OCI-LY7 (cell line): ENCODE measurements around the gene SASH1. TPM values are rescaled to one million over a fixed set of nuclear protein-coding genes. Genes with fewer than 3 reads are reported as not detected.

Source experiments
- BruUV-seq: library from RNA; stranded (reverse); fragments of 400-500 nt; replicated peaks from 2 replicates; lab custom pipeline; 2021; lab: Mats Ljungman, UMichigan
- CTCF ChIA-PET: fragments of 300-600 bp; sonication (Branson Sonifier 250); formaldehyde crosslinking; loops from one replicate; lab custom pipeline; 2022; ENCODE audit warnings: antibody characterized with exemption; ENCODE audit not compliant: unreplicated experiment; lab: Charles Lee
- POLR2A ChIA-PET: fragments of 300-600 bp; sonication (Branson Sonifier 250); formaldehyde crosslinking; loops from one replicate; lab custom pipeline; 2022; ENCODE audit warnings: antibody characterized with exemption; lab: Charles Lee
- DNase-seq: peaks from one replicate; pipeline ENCODE4 v3.0.0-alpha.2; 2015; ENCODE audit warnings: low spot score
- H2AFZ ChIP-seq: fragments of 200-600 bp; sonication (generic), shearing (Covaris generic); 2 replicates; pipeline ENCODE4 v1.6.1; 2014; ENCODE audit warnings: mild to moderate bottlenecking, antibody characterized with exemption, low read length, moderate library complexity
- H3K27ac ChIP-seq: fragments of 200-600 bp; sonication (generic); 2 replicates; pipeline ENCODE4 v1.5.1; 2014; ENCODE audit warnings: mixed run types, low read depth, mild to moderate bottlenecking, moderate library complexity, low read length, inconsistent platforms; ENCODE audit not compliant: poor library complexity, severe bottlenecking
- H3K36me3 ChIP-seq: fragments of 200-600 bp; sonication (generic); 2 replicates; pipeline ENCODE4 v1.6.1; 2014; ENCODE audit warnings: mild to moderate bottlenecking, antibody characterized with exemption, low read length, moderate library complexity, mixed read lengths; ENCODE audit not compliant: insufficient read depth
- H3K4me1 ChIP-seq: fragments of 200-600 bp; sonication (generic); 2 replicates; pipeline ENCODE4 v1.5.1; 2014; ENCODE audit warnings: mild to moderate bottlenecking, low read length; ENCODE audit not compliant: insufficient read depth, poor library complexity, severe bottlenecking
- H3K4me2 ChIP-seq: fragments of 200-600 bp; sonication (generic); 2 replicates; pipeline ENCODE4 v1.6.1; 2014; ENCODE audit warnings: mild to moderate bottlenecking, low read length
- H3K4me3 ChIP-seq: fragments of 200-600 bp; sonication (generic); 2 replicates; pipeline ENCODE4 v1.5.1; 2014; ENCODE audit warnings: mild to moderate bottlenecking, low read depth, low read length; ENCODE audit not compliant: poor library complexity, severe bottlenecking
- H3K79me2 ChIP-seq: fragments of 200-600 bp; sonication (generic); 2 replicates; pipeline ENCODE4 v1.6.1; 2016; ENCODE audit warnings: low read depth, mild to moderate bottlenecking, low read length, moderate library complexity, mixed read lengths; ENCODE audit not compliant: insufficient read depth
- H3K9me2 ChIP-seq: fragments of 200-600 bp; sonication (generic); 2 replicates; pipeline ENCODE4 v1.6.1; 2016; ENCODE audit warnings: mild to moderate bottlenecking, low read length, mixed read lengths; ENCODE audit not compliant: insufficient read depth
- H3K9me3 ChIP-seq: fragments of 200-600 bp; sonication (generic); 2 replicates; pipeline ENCODE4 v1.6.1; 2014; ENCODE audit warnings: mild to moderate bottlenecking, mixed run types, low read length, mixed read lengths
- H4K20me1 ChIP-seq: fragments of 200-600 bp; sonication (generic); 2 replicates; pipeline ENCODE4 v1.6.1; 2014; ENCODE audit warnings: mild to moderate bottlenecking, antibody characterized with exemption, low read length, moderate library complexity, mixed read lengths; ENCODE audit not compliant: insufficient read depth
- EZH2phosphoT487 ChIP-seq: fragments of 200-600 bp; sonication (generic); IDR thresholded peaks from 2 replicates; pipeline ENCODE4 v1.6.1; 2018; ENCODE audit warnings: low read depth, borderline replicate concordance, mild to moderate bottlenecking, mixed run types, antibody characterized with exemption, low read length, moderate library complexity, mixed read lengths
- intact Hi-C: fragments of 100-400 bp; cut with micrococcal nuclease; formaldehyde crosslinking; loops from one replicate; pipeline ENCODE4 v1.10.0; 2022; ENCODE audit not compliant: unreplicated experiment
- total RNA-seq, 2 experiments: library from RNA; depleted of rRNA in 1 of 2; stranded (reverse); fragments of >200 nt in 1 of 2; shearing (Covaris generic) in 1 of 2; gene quantifications; 2 replicates each; pipeline ENCODE4 v1.2.3, GENCODE V29; 2014 to 2022
- TF ChIP-seq, protein P1 (sequence below): fragments of 200-600 bp; sonication (generic); conservative IDR thresholded peaks from 2 replicates; pipeline ENCODE4 v1.5.1; 2014; ENCODE audit warnings: mild to moderate bottlenecking, antibody characterized with exemption, low read length, moderate library complexity, mixed read lengths

The SASH1 gene
- total RNA-seq, 2 experiments from 2014 or later = not detected

DNA sequence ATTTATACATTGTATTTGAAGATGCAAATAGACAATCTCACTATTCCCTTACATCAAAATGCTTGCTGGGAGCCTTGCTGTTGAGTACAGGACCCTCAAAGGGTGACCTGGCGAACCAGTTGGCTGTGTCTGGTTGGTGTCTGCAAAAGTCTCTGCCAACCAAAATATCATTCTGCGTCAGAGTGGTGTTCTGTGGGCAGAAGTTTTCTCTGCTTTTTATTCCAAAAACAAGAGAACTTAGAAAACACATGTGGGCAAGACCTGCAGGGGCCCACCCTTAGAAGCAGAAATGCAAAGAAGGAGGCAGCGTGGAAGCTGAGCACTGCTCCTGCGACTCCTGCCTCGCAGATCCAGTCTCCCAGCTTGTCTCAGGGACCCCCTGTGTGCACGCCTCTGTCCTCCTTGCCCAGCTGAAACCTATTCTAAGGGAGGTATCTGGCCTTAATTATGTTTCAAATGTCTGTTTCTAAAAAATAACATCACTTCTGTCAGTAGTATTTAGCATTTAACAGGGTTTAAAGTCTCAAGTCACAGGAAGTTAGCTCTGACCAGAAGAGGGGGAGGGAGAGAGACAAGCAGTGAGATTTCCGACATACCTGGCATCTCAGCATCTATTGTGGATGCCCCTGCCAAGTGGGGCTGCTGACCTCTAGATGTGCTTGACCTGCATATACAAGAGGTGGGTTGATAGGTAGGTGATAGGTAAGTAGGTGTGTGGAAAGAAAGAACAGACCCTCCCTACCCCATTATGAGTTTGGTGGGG is 101.3 kb downstream of the SASH1 start:
- no peaks in the 10 kb centered on the region for H3K4me1 ChIP-seq
- POLR2A ChIA-PET = interaction anchor here (0.6 kb wide), 1 partner anchor 134 kb away, joined by 4 read pairs; no protein-coding TSS in a partner anchor
- no peak for TF ChIP-seq EZH2phosphoT487
- TF ChIP-seq, protein P1, sequence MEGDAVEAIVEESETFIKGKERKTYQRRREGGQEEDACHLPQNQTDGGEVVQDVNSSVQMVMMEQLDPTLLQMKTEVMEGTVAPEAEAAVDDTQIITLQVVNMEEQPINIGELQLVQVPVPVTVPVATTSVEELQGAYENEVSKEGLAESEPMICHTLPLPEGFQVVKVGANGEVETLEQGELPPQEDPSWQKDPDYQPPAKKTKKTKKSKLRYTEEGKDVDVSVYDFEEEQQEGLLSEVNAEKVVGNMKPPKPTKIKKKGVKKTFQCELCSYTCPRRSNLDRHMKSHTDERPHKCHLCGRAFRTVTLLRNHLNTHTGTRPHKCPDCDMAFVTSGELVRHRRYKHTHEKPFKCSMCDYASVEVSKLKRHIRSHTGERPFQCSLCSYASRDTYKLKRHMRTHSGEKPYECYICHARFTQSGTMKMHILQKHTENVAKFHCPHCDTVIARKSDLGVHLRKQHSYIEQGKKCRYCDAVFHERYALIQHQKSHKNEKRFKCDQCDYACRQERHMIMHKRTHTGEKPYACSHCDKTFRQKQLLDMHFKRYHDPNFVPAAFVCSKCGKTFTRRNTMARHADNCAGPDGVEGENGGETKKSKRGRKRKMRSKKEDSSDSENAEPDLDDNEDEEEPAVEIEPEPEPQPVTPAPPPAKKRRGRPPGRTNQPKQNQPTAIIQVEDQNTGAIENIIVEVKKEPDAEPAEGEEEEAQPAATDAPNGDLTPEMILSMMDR = no peak
- H4K20me1 ChIP-seq = no peaks in the 10 kb centered on the region
- intact Hi-C loops = no loop called here
- H3K79me2 ChIP-seq = no peaks in the 10 kb centered on the region
- no TSS peak for BruUV-seq
- no peak overlapping the region for H3K27ac ChIP-seq
- DNase-seq = no peak
- H3K4me2 ChIP-seq = no peak overlapping the region
- H3K36me3 ChIP-seq = no peaks in the 10 kb centered on the region
- no peaks in the 10 kb centered on the region for H3K9me2 ChIP-seq
- no peaks in the 10 kb centered on the region for H3K9me3 ChIP-seq
- H2AFZ ChIP-seq = no peak overlapping the region
- no peak overlapping the region for H3K4me3 ChIP-seq
- CTCF ChIA-PET = no interaction called here

DNA sequence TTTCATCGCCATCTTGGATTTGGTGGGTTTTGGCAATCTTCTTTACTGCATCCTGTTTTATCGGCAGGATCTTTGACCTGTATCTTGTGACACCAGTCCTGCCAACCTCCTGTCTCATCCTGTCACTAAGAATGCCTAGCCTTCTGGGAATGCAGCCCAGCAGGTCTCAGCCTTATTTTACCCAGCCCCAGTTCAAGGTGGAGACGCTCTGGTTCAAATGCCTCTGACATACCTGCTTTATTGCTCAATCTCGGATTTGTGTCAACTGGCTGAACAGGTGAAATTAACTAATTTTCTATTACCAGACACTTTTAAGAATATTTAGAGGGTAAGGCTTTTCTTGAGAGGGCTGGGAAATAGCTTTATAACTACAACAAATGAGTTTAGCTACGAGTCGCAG is 102.5 kb downstream of the SASH1 start:
- POLR2A ChIA-PET = no interaction called here

More for the DNA sequence above, 102.5 kb downstream of the SASH1 start:
- CTCF ChIA-PET = no interaction called here
- no peak overlapping the region for H3K4me2 ChIP-seq
- no peaks in the 10 kb centered on the region for H3K9me2 ChIP-seq
- no peak overlapping the region for H3K4me3 ChIP-seq
- TF ChIP-seq, protein P1 = no peak
- no peak for TF ChIP-seq EZH2phosphoT487
- intact Hi-C loops = no loop called here
- H4K20me1 ChIP-seq = no peaks in the 10 kb centered on the region
- no peaks in the 10 kb centered on the region for H3K79me2 ChIP-seq
- no peaks in the 10 kb centered on the region for H3K4me1 ChIP-seq
- H2AFZ ChIP-seq = no peak overlapping the region
- no TSS peak for BruUV-seq
- no peaks in the 10 kb centered on the region for H3K36me3 ChIP-seq
- H3K9me3 ChIP-seq = no peaks in the 10 kb centered on the region
- no peak overlapping the region for H3K27ac ChIP-seq
- no peak for DNase-seq
